ENCODE results near the gene CFAP210. TPM values are rescaled to one million over a fixed set of nuclear protein-coding genes. Genes with fewer than 3 reads are reported as not detected.

CFAP210 gene
- total and polyA plus RNA-seq, 10 of the 15 experiments (the other 5 are each of a cell fraction or from before 2014, with no cell fraction given) = not detected

DNA sequence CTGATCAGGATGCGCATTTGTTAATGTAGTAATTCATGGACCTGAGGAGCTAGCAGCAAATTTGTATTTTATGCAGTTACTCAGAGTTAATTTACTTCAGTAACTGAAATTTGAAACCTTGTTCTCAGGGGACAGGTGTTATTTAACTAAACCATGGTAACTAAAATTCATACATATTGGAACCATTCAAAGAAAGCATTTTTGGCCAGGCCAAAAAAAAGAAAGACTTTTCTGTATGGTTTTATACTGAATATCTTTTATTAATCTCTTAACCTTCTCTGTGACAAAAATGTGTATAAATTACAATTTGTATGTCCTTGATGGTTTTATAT lies 35.0 kb upstream of the CFAP210 start:
- FAIRE-seq (no peak), DNase-seq (ENCODE audit: low read depth, low spot score) (no peak), ATAC-seq (no peak)
- Histone ChIP-seq H3K79me2 (ENCODE audit: control insufficient read depth, insufficient read depth, low read length) (no peaks in the 10 kb centered on the region; the same call in 1 of the 2 replicates), H3K9me3 (replicated peaks; ENCODE audit: control insufficient read depth, insufficient read depth, low read length) (no peaks in the 10 kb centered on the region), H3K4me3 (no peak overlapping the region), H4K20me1 (ENCODE audit: control insufficient read depth, insufficient read depth) (no peaks in the 10 kb centered on the region), H3K4me2 (ENCODE audit: control insufficient read depth, insufficient read depth) (no peak overlapping the region), H3K36me3 (ENCODE audit: control insufficient read depth in 2 of 2, insufficient read depth in 2 of 2, low read length in 1 of 2) (no peaks in the 10 kb centered on the region), H3K4me1 (ENCODE audit: control insufficient read depth, insufficient read depth, low read length) (peaks cover 8% of the 10 kb centered on the region; the same call in 1 of the 2 replicates), H2AFZ (ENCODE audit: control insufficient read depth, low read depth, low read length) (no peak overlapping the region), H3K9ac (ENCODE audit: control insufficient read depth, insufficient read depth, low read length) (no peak overlapping the region), H3K27me3 (replicated peaks in 1 of 2; ENCODE audit: control insufficient read depth in 2 of 2, insufficient read depth in 2 of 2, low read length in 1 of 2) (no peaks in the 10 kb centered on the region), H3K27ac (ENCODE audit: control insufficient read depth, insufficient read depth) (no peak overlapping the region)
- intact Hi-C loops (cut with micrococcal nuclease; ENCODE audit: unreplicated experiment) = no loop called here
- BruUV-seq (replicated peaks) = no TSS peak
- TF ChIP-seq POLR2AphosphoS2 (IDR thresholded peaks at IDR 0.05; ENCODE audit: low read depth, low read length) = no peak
- no peak for TF ChIP-seq RB1 (IDR thresholded peaks at IDR 0.05; ENCODE audit: borderline replicate concordance)
- TF ChIP-seq HDGF (IDR thresholded peaks at IDR 0.05) = no peak
- no peak for TF ChIP-seq RUNX3 (IDR thresholded peaks at IDR 0.05; ENCODE audit: low read length)
- no peak for TF ChIP-seq SIN3A (IDR thresholded peaks at IDR 0.05; ENCODE audit: low read depth, low read length)
- no peak for TF ChIP-seq FOXM1 (IDR thresholded peaks at IDR 0.05; ENCODE audit: low read depth, low read length)
- TF ChIP-seq SUZ12 (IDR thresholded peaks at IDR 0.05; ENCODE audit: unreplicated experiment) = no peak
- TF ChIP-seq E4F1 (IDR thresholded peaks at IDR 0.05; ENCODE audit: borderline replicate concordance, partially characterized antibody) = no peak
- no peak for TF ChIP-seq IRF5 (IDR thresholded peaks at IDR 0.05; ENCODE audit: borderline replicate concordance)
- no peak for TF ChIP-seq ZBED1 (IDR thresholded peaks at IDR 0.05; ENCODE audit: borderline replicate concordance)
- TF ChIP-seq TBL1XR1 (IDR thresholded peaks at IDR 0.05; ENCODE audit: low read depth, low read length) = no peak
- no peak for TF ChIP-seq ZNF622 (IDR thresholded peaks at IDR 0.05)
- no peak for TF ChIP-seq KDM1A (IDR thresholded peaks at IDR 0.05; ENCODE audit: borderline replicate concordance)
- 94% methylated on average over 1 of the region's 1 CpG for WGBS (ENCODE audit: insufficient coverage, insufficient replicate concordance, low lambda C conversion rate, missing lambda C conversion rate)
- RAD21 ChIA-PET (ENCODE audit: unreplicated experiment) = no interaction called here
- POLR2A ChIA-PET = no interaction called here
- SMC1A ChIA-PET (ENCODE audit: uncharacterized antibody, unreplicated experiment) = no interaction called here
- CTCF ChIA-PET = no interaction called here
- in situ Hi-C loops (cut with MboI) = no loop called here

Data from GM12878 (cell line).